ENCODE data around the gene CYP4F8. TPM values are rescaled to one million over a fixed set of nuclear protein-coding genes. Genes with fewer than 3 reads are reported as not detected.
A peak's percentile ranks its signal among the peaks of the same experiment; 100 is the strongest.

The CYP4F8 gene
- total RNA-seq (not detected), polyA plus RNA-seq (not detected), total RNA-seq (0 reads per million in 6 experiments)

DNA sequence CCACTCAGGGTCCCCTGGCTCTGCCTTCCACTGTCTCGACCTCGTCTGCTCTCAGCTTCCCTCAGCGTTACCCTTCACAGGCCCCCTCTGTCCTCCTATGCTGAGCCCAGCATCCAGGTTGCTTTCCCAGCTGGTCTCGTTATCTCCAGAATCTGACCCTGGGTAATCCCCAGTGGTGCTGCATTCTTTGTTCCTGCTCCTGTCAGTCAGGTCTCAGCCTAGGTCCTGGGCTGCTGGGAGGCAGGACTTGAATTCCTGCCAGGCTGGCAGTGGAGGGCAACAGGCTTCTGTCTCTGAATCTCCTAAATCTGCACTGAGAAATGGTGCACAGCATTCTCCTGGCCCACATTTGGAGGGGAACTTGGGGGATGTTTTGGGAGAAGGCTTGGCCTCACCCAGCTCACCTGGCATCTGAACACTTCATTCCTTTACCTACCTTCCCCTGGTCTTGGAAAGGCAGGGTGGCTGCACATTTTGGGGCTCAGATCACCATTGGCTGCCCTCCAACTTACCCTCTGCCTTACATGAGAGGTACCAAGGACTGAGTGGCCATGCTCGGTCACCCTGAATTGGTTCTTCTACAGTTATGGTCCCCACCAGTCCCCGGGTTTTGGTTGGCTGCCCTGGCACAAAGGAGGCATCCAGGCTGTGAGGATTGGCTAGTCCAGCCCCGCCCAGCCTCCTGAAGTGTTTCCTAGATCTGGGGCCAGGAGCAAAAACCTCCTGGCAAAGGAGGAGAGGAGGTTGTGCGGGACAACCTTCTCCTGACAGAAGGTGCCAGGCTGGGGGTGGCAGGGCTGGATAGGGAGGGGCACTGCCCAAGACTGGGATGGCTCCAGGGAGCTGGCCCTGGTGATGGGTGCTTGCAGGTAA lies at the start of gene CYP4F8:
CYP4F8 (plus strand) TSS at position 712 of the 873 bp plus-strand sequence. CDS start 399 bp downstream, outside the sequence.
- Mint-ChIP-seq H3K36me3 (no peaks in the 10 kb centered on the region), H3K4me1 (no peaks in the 10 kb centered on the region), H3K27me3 (peaks cover 11 to 47% (median 37%) of the 10 kb centered on the region in 5 donors), H3K4me3 (no peak within 1 kb of the TSS), H3K27ac (peak within 1 kb of the TSS in 1 of 10 donors; percentile 48), H3K9me3 (peaks cover 0 to 2% (median 0%) of the 10 kb centered on the region in 9 donors)
- POLR2A ChIA-PET: no interaction called here
- DNase-seq (no peak), ATAC-seq (no peak)

- POLR2A ChIA-PET: no interaction called here
- peaks cover 19 to 49% (median 44%) of the 10 kb centered on the region in 5 donors for H3K27me3 Mint-ChIP-seq
- H3K36me3 Mint-ChIP-seq: no peaks in the 10 kb centered on the region
- H3K9me3 Mint-ChIP-seq: no peaks in the 10 kb centered on the region
- DNase-seq (no peak), ATAC-seq (no peak)
- H3K27ac Mint-ChIP-seq: no peak overlapping the region
- no peak overlapping the region for H3K4me3 Mint-ChIP-seq
- H3K4me1 Mint-ChIP-seq: no peaks in the 10 kb centered on the region
Observed at GRCh38 chr19:15570420-15570819, 44.6 kb upstream of the CYP4F8 start.

GRCh38 chr19:15575406-15575805 lies 39.6 kb upstream of the CYP4F8 start:
- Mint-ChIP-seq H3K36me3 (no peaks in the 10 kb centered on the region), H3K9me3 (no peaks in the 10 kb centered on the region), H3K4me1 (no peaks in the 10 kb centered on the region), H3K27me3 (peaks cover 10 to 27% (median 17%) of the 10 kb centered on the region in 5 donors), H3K27ac (no peak overlapping the region), H3K4me3 (no peak overlapping the region)
- DNase-seq (no peak), ATAC-seq (no peak)
- POLR2A ChIA-PET: no interaction called here

GRCh38 chr19:15576526-15577156 lies 38.4 kb upstream of the CYP4F8 start:
- no peak for ATAC-seq

DNA sequence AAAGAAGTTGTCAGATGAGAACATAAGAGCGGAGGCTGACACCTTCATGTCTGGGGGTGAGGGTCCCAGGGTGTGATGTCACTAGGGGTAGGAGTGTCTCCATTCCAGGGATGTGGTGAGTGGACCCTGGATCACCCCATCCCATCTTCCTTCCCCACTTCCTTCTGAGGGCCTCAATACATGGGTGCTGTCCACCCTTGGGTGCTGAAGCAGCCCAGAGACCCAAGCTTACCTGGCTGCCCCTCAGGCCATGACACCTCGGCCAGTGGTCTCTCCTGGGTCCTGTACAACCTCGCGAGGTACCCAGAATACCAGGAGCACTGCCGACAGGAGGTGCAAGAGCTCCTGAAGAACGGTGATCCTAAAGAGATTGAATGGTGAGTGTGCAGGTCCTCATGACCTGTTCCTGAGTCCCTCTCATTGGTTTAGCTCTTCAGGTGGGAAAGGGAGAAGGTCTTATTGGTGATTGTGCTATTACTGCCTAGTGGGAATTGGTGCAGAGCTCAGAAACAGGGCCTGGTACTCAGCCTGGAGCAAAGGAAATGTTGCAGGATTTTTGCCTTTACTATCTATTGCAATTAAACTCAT lies 37.7 kb upstream of the CYP4F8 start:
- Mint-ChIP-seq H3K9me3 (no peaks in the 10 kb centered on the region), H3K27me3 (peaks cover 8 to 13% (median 10%) of the 10 kb centered on the region in 5 donors), H3K4me3 (no peak overlapping the region), H3K36me3 (no peaks in the 10 kb centered on the region), H3K27ac (no peak overlapping the region), H3K4me1 (no peaks in the 10 kb centered on the region)
- ATAC-seq (no peak), DNase-seq (no peak)
- POLR2A ChIA-PET: no interaction called here

More at GRCh38 chr19:15576526-15577156, 38.4 kb upstream of the CYP4F8 start:
- H3K27ac Mint-ChIP-seq: no peak overlapping the region
- POLR2A ChIA-PET: interaction anchor here (0.5 kb wide), 1 partner anchor 22 kb away, joined by 5 read pairs; no protein-coding TSS in a partner anchor
- no peaks in the 10 kb centered on the region for H3K9me3 Mint-ChIP-seq
- no peaks in the 10 kb centered on the region for H3K4me1 Mint-ChIP-seq
- no peak overlapping the region for H3K4me3 Mint-ChIP-seq
- H3K27me3 Mint-ChIP-seq: peaks cover 9 to 17% (median 13%) of the 10 kb centered on the region in 5 donors
- no peak for DNase-seq
- H3K36me3 Mint-ChIP-seq: no peaks in the 10 kb centered on the region

DNA sequence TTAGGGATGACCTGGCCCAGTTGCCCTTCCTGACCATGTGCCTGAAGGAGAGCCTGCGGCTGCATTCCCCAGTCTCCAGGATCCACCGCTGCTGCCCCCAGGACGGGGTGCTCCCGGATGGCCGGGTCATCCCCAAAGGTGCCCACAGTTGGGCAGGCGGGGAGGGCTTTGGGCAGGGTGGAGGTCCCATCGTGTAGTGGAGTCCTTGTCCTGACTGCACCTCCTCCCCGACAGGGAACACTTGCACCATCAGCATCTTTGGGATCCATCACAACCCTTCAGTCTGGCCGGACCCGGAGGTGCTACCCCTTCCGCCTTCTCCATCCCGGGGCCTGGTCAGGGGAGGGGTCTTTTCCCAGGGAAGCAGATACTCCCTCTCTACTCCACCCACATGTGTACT lies 31.7 kb upstream of the CYP4F8 start:
- Mint-ChIP-seq H3K27me3 (peaks cover 12 to 41% (median 14%) of the 10 kb centered on the region in 5 donors), H3K4me3 (peak overlapping the region in 1 of 10 donors; percentile 19), H3K36me3 (no peaks in the 10 kb centered on the region), H3K9me3 (no peaks in the 10 kb centered on the region), H3K27ac (no peak overlapping the region), H3K4me1 (peaks cover 0 to 6% (median 3%) of the 10 kb centered on the region in 4 donors)
- POLR2A ChIA-PET: no interaction called here
- ATAC-seq: no peak
- DNase-seq: no peak

GRCh38 chr19:15584095-15584494 lies 30.9 kb upstream of the CYP4F8 start:
- peaks cover 12 to 41% (median 15%) of the 10 kb centered on the region in 5 donors for H3K27me3 Mint-ChIP-seq
- H3K36me3 Mint-ChIP-seq: no peaks in the 10 kb centered on the region
- no peak for DNase-seq
- no peak for ATAC-seq
- no peaks in the 10 kb centered on the region for H3K9me3 Mint-ChIP-seq
- POLR2A ChIA-PET: no interaction called here
- H3K27ac Mint-ChIP-seq: peak overlapping the region in 1 of 10 donors; percentile 22
- H3K4me3 Mint-ChIP-seq: peak overlapping the region in 7 of 10 donors; percentile 41 to 74 (median 64)
- H3K4me1 Mint-ChIP-seq: peaks cover 0 to 6% (median 3%) of the 10 kb centered on the region in 4 donors

- Mint-ChIP-seq H3K27me3 (peaks cover 13 to 41% (median 15%) of the 10 kb centered on the region in 5 donors), H3K27ac (peak overlapping the region in 1 of 10 donors; percentile 22), H3K36me3 (no peaks in the 10 kb centered on the region), H3K4me1 (peaks cover 0 to 6% (median 3%) of the 10 kb centered on the region in 4 donors), H3K9me3 (no peaks in the 10 kb centered on the region), H3K4me3 (peak overlapping the region in 8 of 10 donors; percentile 33 to 74 (median 63))
- peak; percentile 98 to 99 for ATAC-seq
- DNase-seq: peak; percentile 66 to 90 (median 81)
- POLR2A ChIA-PET: no interaction called here
Observed at GRCh38 chr19:15584541-15585115, 30.4 kb upstream of the CYP4F8 start.

- peaks cover 12 to 43% (median 22%) of the 10 kb centered on the region in 5 donors for H3K27me3 Mint-ChIP-seq
- ATAC-seq: no peak
- H3K4me1 Mint-ChIP-seq: peaks cover 0 to 6% (median 3%) of the 10 kb centered on the region in 4 donors
- H3K27ac Mint-ChIP-seq: no peak overlapping the region
- H3K9me3 Mint-ChIP-seq: peaks cover 0 to 9% (median 3%) of the 10 kb centered on the region in 9 donors
- POLR2A ChIA-PET: no interaction called here
- DNase-seq: no peak
- H3K4me3 Mint-ChIP-seq: no peak overlapping the region
- H3K36me3 Mint-ChIP-seq: peaks cover 0 to 5% (median 5%) of the 10 kb centered on the region in 3 donors
Observed at GRCh38 chr19:15587663-15588062, 27.4 kb upstream of the CYP4F8 start.

GRCh38 chr19:15588265-15588664 lies 26.8 kb upstream of the CYP4F8 start:
- no peak overlapping the region for H3K4me3 Mint-ChIP-seq
- DNase-seq (no peak), ATAC-seq (no peak)
- POLR2A ChIA-PET: interaction anchor here (0.7 kb wide), 1 partner anchor 928 kb away, joined by 3 read pairs; no protein-coding TSS in a partner anchor
- H3K9me3 Mint-ChIP-seq: peaks cover 0 to 13% (median 3%) of the 10 kb centered on the region in 9 donors
- H3K27ac Mint-ChIP-seq: no peak overlapping the region
- peaks cover 0 to 5% (median 5%) of the 10 kb centered on the region in 3 donors for H3K36me3 Mint-ChIP-seq
- H3K27me3 Mint-ChIP-seq: peaks cover 12 to 45% (median 25%) of the 10 kb centered on the region in 5 donors
- peaks cover 0 to 6% (median 3%) of the 10 kb centered on the region in 4 donors for H3K4me1 Mint-ChIP-seq

DNA sequence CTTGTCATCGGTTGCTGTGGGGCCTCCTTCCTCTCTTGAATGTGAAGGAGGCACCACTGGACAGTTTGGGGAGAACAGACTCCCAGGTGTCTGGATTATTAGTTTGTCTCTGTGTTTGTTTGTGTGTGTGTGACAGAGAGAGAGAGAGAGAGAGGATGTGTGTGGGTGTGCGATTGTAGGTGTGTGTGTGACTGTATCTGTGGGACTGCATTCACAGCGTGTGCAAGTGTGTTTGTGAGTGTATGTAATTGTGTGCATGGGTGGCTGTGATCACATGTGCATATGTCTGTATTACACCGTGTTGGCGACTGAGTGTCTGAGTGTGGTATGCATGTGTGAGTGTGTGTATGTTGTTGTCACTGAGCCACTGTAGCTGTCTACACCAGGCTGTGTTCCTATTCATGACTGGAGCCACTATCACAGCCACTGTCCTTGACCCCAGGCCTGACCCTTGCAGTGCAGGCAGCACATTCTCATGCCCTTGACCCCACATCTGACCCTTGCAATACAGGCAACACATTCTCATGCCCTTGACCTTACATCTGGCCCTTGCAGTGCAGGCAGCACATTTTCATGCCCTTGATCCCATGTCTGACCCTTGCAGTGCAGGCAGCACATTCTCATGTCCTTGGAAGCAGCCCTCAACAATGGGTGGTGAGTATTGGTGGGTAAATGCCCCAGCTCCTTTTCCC lies 25.1 kb upstream of the CYP4F8 start:
- H3K9me3 Mint-ChIP-seq: peaks cover 0 to 16% (median 8%) of the 10 kb centered on the region in 9 donors
- POLR2A ChIA-PET: no interaction called here
- H3K36me3 Mint-ChIP-seq: peaks cover 0 to 16% (median 7%) of the 10 kb centered on the region in 3 donors
- peaks cover 0 to 4% (median 0%) of the 10 kb centered on the region in 4 donors for H3K4me1 Mint-ChIP-seq
- no peak overlapping the region for H3K4me3 Mint-ChIP-seq
- no peak for ATAC-seq
- DNase-seq: no peak
- H3K27me3 Mint-ChIP-seq: peaks cover 21 to 54% (median 32%) of the 10 kb centered on the region in 5 donors
- no peak overlapping the region for H3K27ac Mint-ChIP-seq

- peaks cover 0 to 31% (median 12%) of the 10 kb centered on the region in 9 donors for H3K9me3 Mint-ChIP-seq
- no peak overlapping the region for H3K27ac Mint-ChIP-seq
- POLR2A ChIA-PET: no interaction called here
- ATAC-seq (no peak), DNase-seq (no peak)
- H3K36me3 Mint-ChIP-seq: peaks cover 0 to 28% (median 12%) of the 10 kb centered on the region in 3 donors
- H3K4me3 Mint-ChIP-seq: no peak overlapping the region
- H3K27me3 Mint-ChIP-seq: peaks cover 27 to 63% (median 44%) of the 10 kb centered on the region in 5 donors
- peaks cover 0 to 4% (median 0%) of the 10 kb centered on the region in 4 donors for H3K4me1 Mint-ChIP-seq
Observed at GRCh38 chr19:15591796-15592195, 23.2 kb upstream of the CYP4F8 start.
